ENCODE measurements around the gene RAB12. TPM values are rescaled to one million over a fixed set of nuclear protein-coding genes. Genes with fewer than 3 reads are reported as not detected.

The RAB12 gene
- polyA plus RNA-seq, 1 donor from 2014 or later, result 102 TPM

GRCh38 chr18:8632386-8632785 is 23.1 kb downstream of the RAB12 start:
- Histone ChIP-seq H3K36me3 (ENCODE audit: insufficient read depth, low read length) (peaks cover 18% of the 10 kb centered on the region), H3K79me2 (replicated peaks; ENCODE audit: insufficient read depth, low read length) (peaks cover 3% of the 10 kb centered on the region)

GRCh38 chr18:8634508-8634907 is 25.3 kb downstream of the RAB12 start:
- no peaks in the 10 kb centered on the region for H3K9me2 ChIP-seq (ENCODE audit: insufficient read depth, low read length)
- H3K36me3 ChIP-seq (ENCODE audit: insufficient read depth, low read length), result peaks cover 18% of the 10 kb centered on the region
- no peaks in the 10 kb centered on the region for H3F3A ChIP-seq (ENCODE audit: insufficient read depth, low read length, poor library complexity, severe bottlenecking)
- peaks cover 3% of the 10 kb centered on the region for H3K79me2 ChIP-seq (replicated peaks; ENCODE audit: insufficient read depth, low read length)
- H4K20me1 ChIP-seq (ENCODE audit: insufficient read depth), result no peaks in the 10 kb centered on the region
- H3K27ac ChIP-seq (ENCODE audit: low read length), result no peak overlapping the region
- no peak overlapping the region for H3K9ac ChIP-seq (ENCODE audit: low read length)
- TF ChIP-seq TAF1 (IDR thresholded peaks at IDR 0.05; ENCODE audit: low read depth) (no peak), EP300 (conservative IDR thresholded peaks at IDR 0.05; ENCODE audit: poor library complexity, severe bottlenecking) (no peak), SMC3 (conservative IDR thresholded peaks at IDR 0.05; ENCODE audit: poor library complexity) (no peak), POLR2AphosphoS5 (IDR thresholded peaks at IDR 0.05) (no peak), REST (IDR thresholded peaks at IDR 0.05; ENCODE audit: borderline replicate concordance) (no peak), EZH2 (IDR thresholded peaks at IDR 0.05; ENCODE audit: borderline replicate concordance, insufficient read depth, low read length, poor library complexity, severe bottlenecking) (no peak), RAD21 (conservative IDR thresholded peaks at IDR 0.05) (no peak), MXI1 (conservative IDR thresholded peaks at IDR 0.05; ENCODE audit: poor library complexity, severe bottlenecking) (no peak), CTCF (IDR thresholded peaks at IDR 0.05; ENCODE audit: poor library complexity, severe bottlenecking) (no peak)
- H3K27me3 ChIP-seq (ENCODE audit: insufficient read depth, low read depth, low read length), result no peaks in the 10 kb centered on the region
- no peak overlapping the region for H3K4me2 ChIP-seq (ENCODE audit: low read length)
- H3K9me3 ChIP-seq (ENCODE audit: low read length), result no peaks in the 10 kb centered on the region
- no peak overlapping the region for H2AFZ ChIP-seq (ENCODE audit: low read depth, low read length)
- no peak overlapping the region for H3K4me3 ChIP-seq (ENCODE audit: low read length)

More at GRCh38 chr18:8632386-8632785, 23.1 kb downstream of the RAB12 start:
- no peak overlapping the region for H3K4me3 ChIP-seq (ENCODE audit: low read length)
- H3K9ac ChIP-seq (ENCODE audit: low read length), result no peak overlapping the region
- H3F3A ChIP-seq (ENCODE audit: insufficient read depth, low read length, poor library complexity, severe bottlenecking), result no peaks in the 10 kb centered on the region
- no peaks in the 10 kb centered on the region for H4K20me1 ChIP-seq (ENCODE audit: insufficient read depth)
- H3K27me3 ChIP-seq (ENCODE audit: insufficient read depth, low read depth, low read length), result no peaks in the 10 kb centered on the region
- no peaks in the 10 kb centered on the region for H3K9me3 ChIP-seq (ENCODE audit: low read length)
- H3K27ac ChIP-seq (ENCODE audit: low read length), result no peak overlapping the region
- no peak overlapping the region for H3K4me2 ChIP-seq (ENCODE audit: low read length)
- H3K9me2 ChIP-seq (ENCODE audit: insufficient read depth, low read length), result no peaks in the 10 kb centered on the region
- H2AFZ ChIP-seq (ENCODE audit: low read depth, low read length), result no peak overlapping the region
- TF ChIP-seq TAF1 (IDR thresholded peaks at IDR 0.05; ENCODE audit: low read depth), result no peak
- no peak for TF ChIP-seq EZH2 (IDR thresholded peaks at IDR 0.05; ENCODE audit: borderline replicate concordance, insufficient read depth, low read length, poor library complexity, severe bottlenecking)
- no peak for TF ChIP-seq MXI1 (conservative IDR thresholded peaks at IDR 0.05; ENCODE audit: poor library complexity, severe bottlenecking)
- TF ChIP-seq RAD21 (conservative IDR thresholded peaks at IDR 0.05), result no peak
- TF ChIP-seq EP300 (conservative IDR thresholded peaks at IDR 0.05; ENCODE audit: poor library complexity, severe bottlenecking), result no peak
- TF ChIP-seq POLR2AphosphoS5 (IDR thresholded peaks at IDR 0.05), result no peak
